Stromal cell of bone marrow (primary cell): ENCODE results near the gene MAP3K7CL.

Experiments used
- DNase-seq: peaks from one replicate; pipeline ENCODE4 v3.0.0-alpha.2; 2012; ENCODE audit warnings: low read depth

Gene MAP3K7CL

GRCh38 chr21:29130270-29130969, at the start of gene MAP3K7CL:
Gene MAP3K7CL, plus strand, starts transcription at chr21:29130644. Its CDS starts 2,701 bp downstream, at chr21:29133345.
- peak; percentile 98 for DNase-seq

- no peak for DNase-seq
Measured at GRCh38 chr21:29082046-29082815, 48.2 kb upstream of the MAP3K7CL start.

DNA sequence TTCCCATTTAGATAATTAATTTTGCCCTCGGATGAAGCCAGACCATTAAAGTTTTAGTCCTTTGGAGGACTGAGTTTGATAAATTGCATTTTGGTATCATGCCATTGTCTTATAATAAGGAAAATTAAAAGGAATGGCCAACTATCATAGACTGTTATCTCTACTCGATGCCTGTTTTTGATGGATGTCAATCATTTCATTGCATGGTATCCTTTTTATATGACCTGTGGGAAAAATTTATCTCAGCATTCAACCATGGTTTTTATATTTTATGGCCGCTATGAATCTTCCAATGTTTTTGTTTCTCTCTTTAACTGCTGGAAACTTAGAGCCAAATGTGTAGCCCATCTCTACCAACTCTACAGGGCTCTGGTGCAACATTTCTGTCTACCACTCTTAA, 47.1 kb upstream of the MAP3K7CL start:
- no peak for DNase-seq

DNA sequence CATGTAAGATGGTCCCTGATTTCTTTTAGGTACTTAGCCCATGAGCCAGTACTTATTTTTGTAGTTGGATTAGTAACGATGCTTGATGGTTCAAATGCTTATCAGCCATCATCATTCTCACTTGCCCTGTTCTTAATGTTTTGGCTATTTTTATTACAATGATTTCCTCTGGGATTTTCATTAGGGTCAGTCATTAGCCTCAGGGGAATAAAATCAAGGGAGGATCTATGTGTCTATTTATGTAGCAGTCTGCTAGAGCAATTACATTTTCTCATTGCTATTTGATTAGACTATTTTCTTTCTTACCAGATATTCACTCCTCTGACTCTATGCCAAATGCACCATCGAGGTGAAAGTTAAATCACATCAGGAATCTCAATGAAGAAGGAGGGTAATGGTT, 46.1 kb upstream of the MAP3K7CL start:
- no peak for DNase-seq

- DNase-seq, result no peak
Measured at GRCh38 chr21:29085106-29085752, 45.2 kb upstream of the MAP3K7CL start.

DNA sequence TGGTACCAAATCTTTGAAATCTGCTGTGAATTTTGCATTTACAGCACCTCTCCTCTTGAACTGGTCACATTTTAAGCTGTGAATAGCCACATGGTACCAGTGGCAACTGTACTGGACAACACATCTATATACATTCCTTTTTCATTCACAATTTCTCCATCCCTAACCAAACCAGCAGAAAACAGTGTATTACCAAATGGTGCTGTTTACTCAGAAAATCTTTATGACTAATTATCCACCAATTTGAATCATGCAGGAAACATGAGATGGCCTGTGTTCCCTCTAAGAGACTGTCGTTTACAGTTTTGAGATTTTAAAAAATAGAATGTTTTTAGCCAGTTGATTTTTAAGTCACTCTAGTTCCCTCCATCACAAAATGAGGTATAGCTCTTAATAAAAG, 39.4 kb upstream of the MAP3K7CL start:
- DNase-seq, result peak; percentile 44

GRCh38 chr21:29092102-29092959, 38.1 kb upstream of the MAP3K7CL start:
- DNase-seq, result no peak

DNA sequence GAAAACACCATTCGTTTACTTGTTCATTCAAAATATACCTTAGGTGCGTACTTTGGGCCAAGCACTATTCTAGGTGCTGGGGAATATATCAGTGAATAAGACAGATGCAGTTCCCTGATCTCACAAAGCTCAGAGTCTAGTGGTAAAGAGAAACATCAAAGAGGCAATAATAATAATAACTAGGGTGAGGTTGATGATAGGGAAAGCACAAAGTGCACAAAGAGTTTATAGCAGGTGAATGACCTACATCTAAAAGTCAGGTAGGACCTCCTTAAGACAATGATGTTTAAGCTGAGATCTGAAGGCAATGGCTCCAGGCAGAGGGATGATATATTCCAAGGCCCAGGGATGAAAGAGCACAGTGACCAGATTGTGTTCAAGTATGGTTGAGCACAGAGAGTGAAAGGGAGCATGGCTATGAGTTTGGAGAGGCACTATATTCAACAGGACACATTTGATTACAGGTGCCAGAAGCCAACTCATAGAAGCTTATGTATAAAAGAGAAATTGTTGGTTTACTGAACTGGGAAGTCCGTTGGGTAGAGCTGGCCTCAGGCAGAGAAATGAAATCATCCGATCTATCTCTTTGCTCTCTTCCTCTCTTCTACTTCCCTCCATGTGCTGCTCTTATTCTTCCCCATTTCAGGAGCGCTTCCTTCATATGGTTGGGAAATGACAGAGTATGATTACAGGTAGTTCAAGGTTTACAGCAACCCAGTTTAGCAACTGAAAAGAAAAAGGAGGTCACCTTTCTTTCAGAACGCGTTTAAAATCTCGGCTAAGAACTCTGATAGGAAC, 34.0 kb upstream of the MAP3K7CL start:
- DNase-seq, result no peak

- DNase-seq, result no peak
Measured at GRCh38 chr21:29098156-29098555, 32.3 kb upstream of the MAP3K7CL start.

- no peak for DNase-seq
Measured at GRCh38 chr21:29102791-29103257, 27.6 kb upstream of the MAP3K7CL start.

- no peak for DNase-seq
Measured at GRCh38 chr21:29104239-29104708, 26.2 kb upstream of the MAP3K7CL start.

DNA sequence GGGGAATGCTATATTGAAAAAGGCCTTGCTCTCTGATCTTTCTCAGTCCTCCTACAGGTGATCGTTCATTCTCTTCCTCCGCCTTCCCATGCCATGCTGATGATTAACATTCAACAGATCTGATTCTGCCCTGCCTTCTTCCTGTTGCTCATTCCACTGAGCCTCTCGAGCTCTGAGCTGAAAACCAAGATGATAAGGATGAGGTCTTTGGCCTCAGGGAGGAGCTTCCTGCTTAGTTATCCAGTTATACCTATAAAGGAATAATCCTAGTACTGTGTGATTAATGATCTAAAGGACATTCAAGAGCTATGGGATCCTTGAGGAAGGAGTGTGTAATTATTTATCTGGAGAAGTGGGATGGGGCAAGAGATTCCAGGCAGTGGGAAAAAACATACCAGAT, 25.2 kb upstream of the MAP3K7CL start:
- no peak for DNase-seq

- DNase-seq, result no peak
Measured at GRCh38 chr21:29114765-29115500, 15.5 kb upstream of the MAP3K7CL start.

DNA sequence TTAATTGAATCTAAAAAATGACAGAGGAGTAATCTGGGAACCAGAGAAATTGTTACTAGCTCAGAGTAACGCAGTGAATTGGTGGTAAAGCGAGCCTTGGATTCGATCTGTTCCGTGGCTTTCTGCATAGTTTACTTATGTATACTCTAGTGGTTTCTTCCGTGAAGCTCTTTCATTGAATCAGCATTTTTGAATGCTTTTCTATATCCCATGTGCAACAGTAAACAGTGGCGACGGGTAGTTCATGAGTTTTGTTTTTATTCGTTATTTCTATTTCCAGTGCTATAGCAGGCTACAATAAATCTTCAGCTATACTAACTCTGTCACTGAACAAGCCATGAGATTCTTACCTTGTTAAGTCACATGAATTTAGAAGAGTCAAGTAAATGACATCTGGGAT, 14.5 kb upstream of the MAP3K7CL start:
- DNase-seq, result no peak

DNA sequence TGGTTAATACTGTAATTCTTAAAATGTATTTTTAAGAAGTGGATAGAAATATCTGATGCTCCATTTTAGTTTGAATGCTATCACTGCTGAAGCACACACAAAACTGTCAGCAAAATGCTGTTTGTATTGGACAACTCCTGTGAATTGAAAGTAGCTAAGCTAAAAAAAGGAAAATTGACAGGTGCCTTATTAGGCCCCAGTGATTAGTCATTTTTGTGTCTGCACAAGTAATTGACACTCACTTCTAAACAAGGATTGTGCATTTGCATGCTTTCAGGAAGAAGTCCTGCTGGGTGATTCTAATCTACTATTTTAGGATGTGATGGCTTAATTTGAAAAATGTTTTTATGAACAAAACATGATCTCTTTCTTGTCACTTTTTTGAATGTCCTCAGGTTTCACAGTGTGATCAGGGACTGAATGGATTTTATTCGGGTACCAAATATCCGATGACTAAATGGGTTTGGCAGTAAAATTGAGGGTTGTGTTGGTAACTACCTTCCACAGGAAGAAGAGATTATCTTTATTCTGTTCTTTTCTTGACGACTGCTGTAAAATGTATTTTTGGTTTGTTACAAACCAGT, 13.0 kb upstream of the MAP3K7CL start:
- no peak for DNase-seq

DNA sequence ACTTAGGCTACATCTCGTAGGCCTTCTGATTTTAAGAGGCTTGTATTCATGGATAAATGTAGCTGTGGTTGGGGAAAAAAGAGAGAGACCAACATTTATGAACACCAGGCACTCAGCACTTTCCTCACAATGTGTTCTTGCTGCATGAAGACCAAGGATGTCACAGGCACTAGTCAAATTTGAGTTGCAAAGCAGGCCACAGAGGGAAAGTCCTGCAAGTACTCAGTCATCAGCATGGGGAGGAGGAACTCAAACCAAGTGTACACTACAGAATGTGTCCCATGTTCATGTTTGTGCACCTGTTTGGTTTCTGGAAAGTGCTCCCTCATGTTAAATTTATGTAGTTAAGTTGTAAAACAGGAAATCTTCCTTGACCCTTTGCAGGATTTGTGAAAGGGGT, 8.7 kb upstream of the MAP3K7CL start:
- DNase-seq, result no peak

DNA sequence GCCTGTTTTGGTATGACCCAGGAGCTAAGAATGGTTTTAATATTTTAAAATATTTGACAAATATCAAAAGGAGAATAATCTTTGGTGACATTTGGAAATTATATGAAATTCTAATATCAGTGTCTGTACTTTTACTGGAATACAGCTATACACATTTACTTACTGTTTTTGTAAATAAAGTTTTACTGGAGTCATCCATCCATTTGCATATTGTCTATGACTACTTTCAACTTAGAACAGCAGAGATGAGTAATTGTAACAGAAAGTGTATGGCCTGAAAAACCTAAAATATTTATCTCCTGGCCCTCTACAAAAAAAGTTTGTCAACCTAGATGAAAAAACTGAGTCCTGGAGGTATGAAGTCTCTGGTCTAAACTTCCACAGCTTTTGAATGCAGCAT, 5.8 kb upstream of the MAP3K7CL start:
- DNase-seq, result no peak

DNA sequence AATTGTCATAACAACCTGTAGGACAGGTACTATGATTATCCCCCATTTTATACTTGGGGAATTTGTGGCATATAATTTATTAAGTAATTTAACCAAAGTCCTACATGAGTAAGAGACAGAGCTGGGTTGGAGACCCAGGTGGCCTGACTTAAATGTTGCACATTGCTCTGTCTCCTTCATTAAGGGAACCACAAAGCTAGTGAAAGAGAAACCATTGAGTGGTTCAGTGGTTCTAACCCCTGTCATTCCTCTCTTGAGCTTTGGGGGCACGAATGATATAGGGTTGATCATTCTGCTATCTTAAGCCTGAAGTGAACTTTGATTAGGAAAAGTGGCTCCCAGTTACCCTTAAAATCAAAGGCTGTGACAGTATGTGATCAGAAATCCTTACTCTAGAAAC, 5.3 kb upstream of the MAP3K7CL start:
- DNase-seq, result no peak

DNA sequence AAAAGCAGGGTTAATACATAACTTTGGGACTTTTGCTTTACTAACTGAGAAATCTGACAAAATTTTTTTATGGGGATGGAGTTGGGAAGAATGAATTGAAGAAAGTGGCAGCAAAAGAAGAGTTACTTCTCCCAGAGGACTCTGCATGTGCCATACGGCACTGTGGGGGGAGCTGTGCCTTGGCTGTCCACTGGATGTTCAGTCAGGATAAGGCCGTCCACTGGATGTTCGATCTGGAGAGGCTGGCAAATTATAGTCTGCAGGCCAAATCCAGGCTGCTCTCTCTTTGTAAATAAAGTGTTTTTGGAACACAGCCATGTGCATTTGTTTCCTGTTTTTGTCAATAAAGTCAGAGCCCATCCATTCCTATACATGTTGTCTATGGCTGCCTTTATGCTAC, 4.5 kb upstream of the MAP3K7CL start:
- DNase-seq, result no peak

- no peak for DNase-seq
Measured at GRCh38 chr21:29133241-29133640, 2.8 kb downstream of the MAP3K7CL start.
